Spleen (tissue), 7 donors: ENCODE results near the gene TEX30.

Source experiments
- POLR2A ChIP-seq, 3 donors: fragments of 450-650 bp; IDR thresholded peaks; one replicate each; pipeline ENCODE4 v1.5.1; 2017; ENCODE audit warnings: antibody characterized with exemption in 3 of 3, mild to moderate bottlenecking in 1 of 3
- TF ChIP-seq, protein P1 (sequence below), 11 experiments: fragments of 200-600 bp in 7 of 11; fragments of 450-650 bp in 4 of 11; sonication (generic) in 4 of 11; IDR thresholded peaks in 8 of 11; conservative IDR thresholded peaks in 3 of 11; 1 replicate in 7 of 11; 2 replicates in 4 of 11; pipeline versions ENCODE4 v1.4.0 to v1.8.0; 2016 to 2021; ENCODE audit warnings: antibody characterized with exemption in 11 of 11, inconsistent platforms in 4 of 11, mild to moderate bottlenecking in 1 of 11
- donor health status: DM: no; HTN: no; CAD: no; lungs with moderate emphysema.
- donor health status: DM: no; HTN: no; CAD: no.
- donor health status: DM: no; HTN: no; CAD: no.

DNA sequence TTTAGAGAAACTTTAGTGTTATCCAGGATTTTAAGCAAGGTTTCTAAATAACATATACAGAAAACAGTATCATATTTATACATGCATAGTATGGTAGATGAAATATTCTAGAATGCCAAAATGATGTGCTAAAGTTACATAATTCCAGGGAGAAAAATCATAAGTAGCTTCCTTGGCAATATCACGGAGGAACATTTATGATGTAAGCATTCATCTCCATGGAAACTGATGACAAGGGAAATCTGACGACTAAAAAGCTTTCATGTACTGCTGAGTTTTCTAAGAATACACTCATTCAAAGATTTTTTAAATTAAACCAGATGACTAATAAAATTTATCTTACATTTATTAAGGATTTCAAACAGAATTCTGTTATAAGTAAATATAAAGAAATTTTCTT is 4.7 kb downstream of the TEX30 start:
- TF ChIP-seq POLR2A (IDR thresholded peaks at IDR 0.05) = no peak
- TF ChIP-seq, protein P1, sequence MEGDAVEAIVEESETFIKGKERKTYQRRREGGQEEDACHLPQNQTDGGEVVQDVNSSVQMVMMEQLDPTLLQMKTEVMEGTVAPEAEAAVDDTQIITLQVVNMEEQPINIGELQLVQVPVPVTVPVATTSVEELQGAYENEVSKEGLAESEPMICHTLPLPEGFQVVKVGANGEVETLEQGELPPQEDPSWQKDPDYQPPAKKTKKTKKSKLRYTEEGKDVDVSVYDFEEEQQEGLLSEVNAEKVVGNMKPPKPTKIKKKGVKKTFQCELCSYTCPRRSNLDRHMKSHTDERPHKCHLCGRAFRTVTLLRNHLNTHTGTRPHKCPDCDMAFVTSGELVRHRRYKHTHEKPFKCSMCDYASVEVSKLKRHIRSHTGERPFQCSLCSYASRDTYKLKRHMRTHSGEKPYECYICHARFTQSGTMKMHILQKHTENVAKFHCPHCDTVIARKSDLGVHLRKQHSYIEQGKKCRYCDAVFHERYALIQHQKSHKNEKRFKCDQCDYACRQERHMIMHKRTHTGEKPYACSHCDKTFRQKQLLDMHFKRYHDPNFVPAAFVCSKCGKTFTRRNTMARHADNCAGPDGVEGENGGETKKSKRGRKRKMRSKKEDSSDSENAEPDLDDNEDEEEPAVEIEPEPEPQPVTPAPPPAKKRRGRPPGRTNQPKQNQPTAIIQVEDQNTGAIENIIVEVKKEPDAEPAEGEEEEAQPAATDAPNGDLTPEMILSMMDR (IDR thresholded peaks at IDR 0.05 in 8 of 11, conservative IDR thresholded peaks at IDR 0.05 in 3 of 11) = no peak
